ENCODE results near the gene TMC5.

The TMC5 gene

GRCh38 chr16:19463468-19464315 is 46.0 kb downstream of the TMC5 start:
- DNase-seq: no peak

- no peak for DNase-seq
Observed at GRCh38 chr16:19468300-19468699, 50.6 kb downstream of the TMC5 start.

GRCh38 chr16:19472482-19472881 is 54.8 kb downstream of the TMC5 start:
- no peak for DNase-seq

- DNase-seq: no peak
Observed at GRCh38 chr16:19474617-19475016, 56.9 kb downstream of the TMC5 start.

GRCh38 chr16:19478505-19478904 is 60.8 kb downstream of the TMC5 start:
- no peak for DNase-seq

GRCh38 chr16:19479302-19479721 is 61.6 kb downstream of the TMC5 start:
- no peak for DNase-seq

GRCh38 chr16:19481296-19481695 is 63.6 kb downstream of the TMC5 start:
- DNase-seq: no peak

- DNase-seq: no peak
Observed at GRCh38 chr16:19481769-19482168, 64.1 kb downstream of the TMC5 start.

- no peak for DNase-seq
Observed at GRCh38 chr16:19482291-19482690, 64.6 kb downstream of the TMC5 start.

GRCh38 chr16:19484096-19484495 is 66.4 kb downstream of the TMC5 start:
- DNase-seq: no peak

- DNase-seq: no peak
Observed at GRCh38 chr16:19485611-19486010, 67.9 kb downstream of the TMC5 start.

- DNase-seq: no peak
Observed at GRCh38 chr16:19486051-19486450, 68.4 kb downstream of the TMC5 start.

- DNase-seq: no peak
Observed at GRCh38 chr16:19486750-19487325, 69.2 kb downstream of the TMC5 start.

- no peak for DNase-seq
Observed at GRCh38 chr16:19488213-19488640, 70.5 kb downstream of the TMC5 start.

GRCh38 chr16:19490619-19491018 is 72.9 kb downstream of the TMC5 start:
- no peak for DNase-seq

GRCh38 chr16:19497176-19497575 is 79.5 kb downstream of the TMC5 start:
- no peak for DNase-seq

GRCh38 chr16:19499006-19499405 is 81.3 kb downstream of the TMC5 start:
- no peak for DNase-seq

- no peak for DNase-seq
Observed at GRCh38 chr16:19499481-19499880, 81.8 kb downstream of the TMC5 start.

- peak; percentile 42 for DNase-seq
Observed at GRCh38 chr16:19502395-19503131, 84.9 kb downstream of the TMC5 start.

- no peak for DNase-seq
Observed at GRCh38 chr16:19503461-19504075, 85.9 kb downstream of the TMC5 start.

- DNase-seq: no peak
Observed at GRCh38 chr16:19505600-19506303, 88.1 kb downstream of the TMC5 start.

GRCh38 chr16:19506965-19507364 is 89.3 kb downstream of the TMC5 start:
- no peak for DNase-seq

GRCh38 chr16:19507867-19508266 is 90.2 kb downstream of the TMC5 start:
- DNase-seq: no peak

Data from DMS79 treated with DMSO at 0.1 percent for 48 hours (cell line).